Osteocyte (in vitro differentiated cells): ENCODE results near the gene NQO2. TPM values are rescaled to one million over a fixed set of nuclear protein-coding genes. Genes with fewer than 3 reads are reported as not detected.

Experiments used
- DNase-seq: peaks from one replicate; pipeline ENCODE4 v3.0.0; 2021; ENCODE audit warnings: mixed read lengths; ENCODE audit not compliant: unreplicated experiment; ENCODE audit errors: extremely low spot score
- H3K27ac Mint-ChIP-seq: one replicate; pipeline ENCODE4 v1.8.0; 2021; ENCODE audit warnings: mild to moderate bottlenecking, mixed read lengths; ENCODE audit not compliant: unreplicated experiment
- H3K27me3 Mint-ChIP-seq: one replicate; pipeline ENCODE4 v1.8.0; 2021; ENCODE audit warnings: mixed read lengths; ENCODE audit not compliant: unreplicated experiment
- H3K36me3 Mint-ChIP-seq: one replicate; pipeline ENCODE4 v1.8.0; 2021; ENCODE audit warnings: mixed read lengths; ENCODE audit not compliant: unreplicated experiment
- H3K4me1 Mint-ChIP-seq: one replicate; pipeline ENCODE4 v1.8.0; 2021; ENCODE audit warnings: mixed read lengths; ENCODE audit not compliant: unreplicated experiment
- H3K4me3 Mint-ChIP-seq: one replicate; pipeline ENCODE4 v1.8.0; 2021; ENCODE audit warnings: mild to moderate bottlenecking, moderate library complexity, mixed read lengths; ENCODE audit not compliant: unreplicated experiment
- H3K9me3 Mint-ChIP-seq: one replicate; pipeline ENCODE4 v1.8.0; 2021; ENCODE audit warnings: mixed read lengths; ENCODE audit not compliant: unreplicated experiment
- CTCF ChIP-seq: fragments of 200-600 bp; sonication (generic); IDR thresholded peaks from 2 replicates; pipeline ENCODE4 v1.5.0; 2021; ENCODE audit warnings: antibody characterized with exemption, mild to moderate bottlenecking, moderate library complexity
- total RNA-seq: library from RNA; stranded (reverse); gene quantifications from 2 replicates; pipeline ENCODE4 v1.2.1, GENCODE V29; 2021

The NQO2 gene
- total RNA-seq, 1 donor from 2014 or later, result 40.1 TPM

GRCh38 chr6:2990248-2990931 lies 9.3 kb upstream of the NQO2 start:
- Mint-ChIP-seq H3K27me3 (no peaks in the 10 kb centered on the region), H3K27ac (peak overlapping the region; percentile 99), H3K36me3 (no peaks in the 10 kb centered on the region), H3K4me3 (peak overlapping the region; percentile 91), H3K4me1 (peaks cover 36% of the 10 kb centered on the region), H3K9me3 (no peaks in the 10 kb centered on the region)
- TF ChIP-seq CTCF, result no peak
- DNase-seq, result no peak

- no peaks in the 10 kb centered on the region for H3K27me3 Mint-ChIP-seq
- peaks cover 36% of the 10 kb centered on the region for H3K4me1 Mint-ChIP-seq
- H3K27ac Mint-ChIP-seq, result peak overlapping the region; percentile 99
- no peaks in the 10 kb centered on the region for H3K9me3 Mint-ChIP-seq
- no peak for DNase-seq
- H3K36me3 Mint-ChIP-seq, result no peaks in the 10 kb centered on the region
- peak overlapping the region; percentile 91 for H3K4me3 Mint-ChIP-seq
- no peak for TF ChIP-seq CTCF
Observed at GRCh38 chr6:2990932-2991506, 8.7 kb upstream of the NQO2 start.

- no peak for TF ChIP-seq CTCF
- no peak overlapping the region for H3K4me3 Mint-ChIP-seq
- H3K36me3 Mint-ChIP-seq, result no peaks in the 10 kb centered on the region
- peaks cover 25% of the 10 kb centered on the region for H3K4me1 Mint-ChIP-seq
- DNase-seq, result no peak
- no peaks in the 10 kb centered on the region for H3K27me3 Mint-ChIP-seq
- no peaks in the 10 kb centered on the region for H3K9me3 Mint-ChIP-seq
- H3K27ac Mint-ChIP-seq, result peak overlapping the region; percentile 31
Observed at GRCh38 chr6:2992330-2992979, 7.2 kb upstream of the NQO2 start.

- DNase-seq, result no peak
- H3K4me1 Mint-ChIP-seq, result peaks cover 20% of the 10 kb centered on the region
- H3K27ac Mint-ChIP-seq, result no peak overlapping the region
- H3K36me3 Mint-ChIP-seq, result no peaks in the 10 kb centered on the region
- H3K9me3 Mint-ChIP-seq, result no peaks in the 10 kb centered on the region
- no peak for TF ChIP-seq CTCF
- H3K4me3 Mint-ChIP-seq, result no peak overlapping the region
- H3K27me3 Mint-ChIP-seq, result no peaks in the 10 kb centered on the region
Observed at GRCh38 chr6:2993755-2994317, 5.9 kb upstream of the NQO2 start.
